NT2/D1 (cell line): Measurements from ENCODE around the gene GTSE1.

ENCODE experiments used
- SUZ12 ChIP-seq: IDR thresholded peaks from 2 replicates; pipeline ENCODE4 v1.6.1; 2011; ENCODE audit not compliant: insufficient read length, insufficient read depth; ENCODE audit errors: extremely low read depth
- YY1 ChIP-seq: IDR thresholded peaks from 2 replicates; pipeline ENCODE4 v1.6.1; 2011; ENCODE audit not compliant: insufficient read length, insufficient read depth
- ZNF274 ChIP-seq: IDR thresholded peaks from 2 replicates; pipeline ENCODE4 v1.6.1; 2011; ENCODE audit warnings: mild to moderate bottlenecking, low read depth, low read length

DNA sequence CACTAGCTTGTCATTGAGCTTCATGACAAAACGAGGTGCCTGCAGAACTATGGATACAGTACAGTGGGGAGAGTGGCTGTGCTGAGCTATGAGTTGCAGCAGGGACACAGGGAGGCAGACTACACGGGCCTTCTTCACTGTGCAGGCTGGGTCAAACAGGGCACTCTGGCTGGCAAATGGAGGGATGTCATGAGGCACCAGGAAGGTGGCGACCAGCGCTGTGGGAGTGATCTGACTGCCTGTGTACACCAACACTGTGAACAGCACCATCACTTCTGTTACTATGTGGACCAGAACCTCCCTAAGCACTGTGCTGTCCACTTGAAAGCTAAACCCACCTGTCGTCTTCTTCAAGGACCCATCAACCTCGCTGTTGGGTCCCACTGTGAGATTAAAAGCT lies 36.6 kb upstream of the GTSE1 start:
- TF ChIP-seq YY1: no peak
- TF ChIP-seq ZNF274: no peak
- TF ChIP-seq SUZ12: no peak
